Activated CD8-positive, alpha-beta memory T cell treated with anti-CD3 and anti-CD28 coated beads for 1 hour (primary cell): Measurements from ENCODE around the gene FGF11.

ENCODE experiments used
- DNase-seq, 2 donors: peaks; one replicate each; pipeline ENCODE4 v3.0.0-alpha.2; 2020; ENCODE audit warnings: low read depth in 1 of 2; ENCODE audit errors: extremely low read depth in 1 of 2

FGF11 gene

DNA sequence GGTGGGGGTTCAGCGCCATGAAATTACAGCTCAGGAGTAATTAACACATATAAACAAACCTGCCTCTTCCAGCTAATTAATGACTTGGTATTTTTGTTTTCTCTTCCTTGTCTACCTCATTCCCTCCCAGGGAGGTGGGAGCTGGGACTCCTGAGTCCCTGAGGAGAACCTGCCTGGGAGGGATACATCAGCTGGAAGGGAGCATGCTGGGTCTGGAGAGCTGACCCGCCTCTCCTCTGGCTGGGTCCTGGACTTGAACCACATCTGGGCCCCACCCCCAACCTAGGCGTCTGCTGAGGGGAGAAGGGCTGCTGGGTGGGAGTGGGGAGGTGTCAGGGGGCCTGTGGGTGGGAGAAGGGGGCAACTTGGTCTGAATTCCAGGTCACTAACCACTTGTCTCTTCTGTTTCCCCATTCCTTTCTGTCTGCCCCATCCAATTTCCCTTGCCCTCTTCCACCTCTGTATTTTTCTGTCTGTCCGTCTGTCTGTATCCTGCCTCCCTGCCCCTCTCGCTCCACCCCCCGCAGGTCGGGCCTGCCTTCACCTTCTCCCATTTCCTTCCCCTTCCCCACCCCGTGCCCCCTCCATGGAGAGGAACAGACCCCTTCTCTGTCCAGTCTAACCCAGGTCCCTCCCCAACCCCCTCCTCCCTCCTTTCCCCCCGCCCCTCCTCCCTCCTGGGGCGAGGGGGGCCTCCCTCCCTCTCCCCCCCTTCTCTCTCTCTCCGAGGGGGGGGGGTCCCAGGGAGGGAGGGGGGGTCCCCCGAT is 31.6 kb upstream of the FGF11 start, which contains the start of gene NLGN2:
TSS of gene NLGN2 (plus strand) at position 361 of the 767 bp plus-strand sequence. CDS start 411 bp downstream, outside the sequence.
- no peak for DNase-seq

- DNase-seq = no peak
Observed at GRCh38 chr17:7408252-7408727, 31.0 kb upstream of the FGF11 start.

- no peak for DNase-seq
Observed at GRCh38 chr17:7408863-7409262, 30.4 kb upstream of the FGF11 start.

- DNase-seq = no peak
Observed at GRCh38 chr17:7409716-7410115, 29.6 kb upstream of the FGF11 start.

DNA sequence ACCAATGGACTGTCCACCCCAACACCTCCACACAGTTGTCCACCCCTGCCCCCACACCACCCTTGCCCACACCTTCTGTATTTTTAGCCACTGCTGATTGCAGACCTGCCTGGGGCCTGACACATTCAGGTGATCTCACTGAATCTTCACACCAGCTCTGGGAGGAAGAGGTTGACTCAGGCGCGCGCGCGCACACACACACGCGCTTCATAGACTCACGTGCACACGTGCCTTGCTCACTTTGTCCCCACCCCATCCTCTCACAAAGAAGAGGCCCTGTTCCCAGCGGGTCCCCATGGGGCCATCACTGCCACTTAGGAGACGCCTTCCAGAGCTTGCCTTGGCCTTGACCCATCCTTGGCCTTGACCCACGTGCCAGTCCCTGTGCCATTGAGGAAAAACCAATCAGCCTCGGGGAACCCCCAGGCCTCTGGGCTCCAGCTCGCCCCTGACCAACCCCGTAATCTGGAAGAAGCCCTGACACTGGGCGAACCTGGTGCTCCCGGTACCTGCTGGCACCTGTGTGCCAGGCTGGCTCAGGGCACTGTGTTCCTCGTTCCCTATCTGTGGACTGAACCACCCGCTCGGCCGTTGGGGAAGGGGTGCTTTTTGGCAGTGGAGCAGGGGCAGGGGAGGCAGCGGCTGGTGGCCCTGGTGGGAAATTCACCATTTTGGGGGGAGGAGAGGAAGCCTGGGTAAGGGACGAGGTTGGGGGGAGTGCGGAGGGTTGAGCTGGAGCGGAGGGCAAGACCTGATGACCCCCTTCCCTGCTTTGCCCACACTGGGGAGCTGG is 28.5 kb upstream of the FGF11 start:
- DNase-seq = no peak

- DNase-seq = no peak
Observed at GRCh38 chr17:7411427-7411750, 27.9 kb upstream of the FGF11 start.

GRCh38 chr17:7413346-7413985 is 25.8 kb upstream of the FGF11 start:
- DNase-seq = no peak

GRCh38 chr17:7414837-7415236 is 24.5 kb upstream of the FGF11 start:
- DNase-seq = no peak

- no peak for DNase-seq
Observed at GRCh38 chr17:7415784-7416183, 23.5 kb upstream of the FGF11 start.

DNA sequence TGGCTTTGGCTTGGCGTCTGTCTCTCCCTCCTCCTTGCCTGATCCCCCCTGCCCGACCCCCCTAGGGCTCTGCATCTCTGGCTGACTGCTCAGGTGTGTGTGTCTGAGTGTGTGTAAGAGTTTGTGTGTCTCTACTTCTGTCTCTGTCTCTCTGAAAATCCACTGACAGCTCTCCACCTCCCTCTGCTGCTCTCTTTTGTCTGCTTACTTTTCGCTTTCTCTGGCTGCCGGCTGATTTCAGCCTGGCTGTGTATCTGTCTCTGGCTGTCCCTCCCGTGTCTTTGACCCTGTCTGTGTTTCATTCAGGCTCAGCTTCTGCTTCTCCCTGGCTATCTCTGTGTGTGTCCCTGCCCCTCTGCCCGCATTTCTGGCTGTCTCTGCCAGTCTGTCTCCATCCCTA is 23.0 kb upstream of the FGF11 start:
- DNase-seq = no peak

GRCh38 chr17:7417056-7417655 is 22.2 kb upstream of the FGF11 start:
- no peak for DNase-seq

- no peak for DNase-seq
Observed at GRCh38 chr17:7418472-7419152, 20.7 kb upstream of the FGF11 start.

DNA sequence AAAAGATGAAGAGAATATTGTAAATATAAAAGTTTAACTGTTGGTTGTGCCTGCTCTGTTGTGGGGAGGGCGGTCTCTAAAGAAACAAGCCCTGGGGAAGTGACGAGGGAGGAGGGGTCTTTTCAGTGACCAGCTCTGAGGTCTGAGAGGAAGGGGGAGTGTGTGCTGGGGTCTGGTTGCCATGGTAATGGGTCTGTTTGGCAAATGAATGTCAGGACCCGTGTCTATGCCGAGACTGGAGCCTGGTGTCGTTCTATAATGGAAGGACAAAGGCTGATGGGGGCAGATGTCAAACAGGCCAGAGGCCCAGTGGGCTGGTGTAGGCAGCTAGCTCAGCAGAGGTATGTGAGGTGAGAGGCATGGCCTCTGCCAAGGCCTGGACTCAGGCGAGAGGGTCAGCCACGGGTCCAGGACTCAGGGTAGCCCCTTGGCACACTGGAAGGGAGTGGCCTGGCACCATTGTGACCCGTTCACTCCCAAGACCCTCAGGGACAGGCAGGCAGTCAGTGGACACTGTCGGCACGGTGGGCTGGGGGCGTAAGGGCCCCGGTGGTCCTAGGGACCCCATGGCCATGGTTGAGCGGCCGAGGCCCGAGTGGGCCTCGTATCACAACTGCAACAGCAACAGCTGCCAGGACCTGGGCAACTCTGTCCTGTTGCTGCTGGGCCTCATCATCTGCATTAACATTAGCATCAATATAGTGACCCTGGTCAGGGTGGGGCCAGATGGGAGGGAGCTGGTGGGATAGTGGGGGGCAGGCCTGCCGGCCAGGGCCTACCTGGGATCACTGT is 19.3 kb upstream of the FGF11 start, which contains the start of gene SPEM1:
TSS of gene SPEM1 (plus strand) at position 506 of the 792 bp plus-strand sequence. CDS start at position 567, 61 bp downstream.
- no peak for DNase-seq

GRCh38 chr17:7421186-7421585 is 18.1 kb upstream of the FGF11 start:
- DNase-seq = no peak

- no peak for DNase-seq
Observed at GRCh38 chr17:7423679-7424078, 15.6 kb upstream of the FGF11 start.

DNA sequence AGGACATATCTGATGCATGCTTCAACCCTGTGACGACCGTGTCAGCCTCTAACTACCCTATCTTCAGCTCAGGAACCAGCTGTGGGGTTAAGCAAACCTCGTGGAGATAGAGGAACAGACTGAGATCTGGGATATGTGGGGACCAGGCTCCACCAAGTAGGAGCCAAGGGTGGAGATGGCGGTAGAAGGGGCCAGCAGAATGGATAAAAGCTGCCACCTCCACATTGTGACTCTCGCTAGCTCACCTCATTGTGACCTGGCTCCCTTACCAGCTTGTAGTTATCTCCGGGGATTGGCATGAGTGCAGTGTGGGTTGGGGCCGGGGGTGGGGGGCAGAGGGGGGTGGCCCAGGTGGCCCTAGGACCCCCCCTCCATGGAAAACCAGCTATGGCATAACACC is 14.0 kb upstream of the FGF11 start, which contains the start of gene SPEM2:
TSS of gene SPEM2 (plus strand) at position 301 of the 400 bp plus-strand sequence. CDS start at position 374, 73 bp downstream.
- DNase-seq = no peak

DNA sequence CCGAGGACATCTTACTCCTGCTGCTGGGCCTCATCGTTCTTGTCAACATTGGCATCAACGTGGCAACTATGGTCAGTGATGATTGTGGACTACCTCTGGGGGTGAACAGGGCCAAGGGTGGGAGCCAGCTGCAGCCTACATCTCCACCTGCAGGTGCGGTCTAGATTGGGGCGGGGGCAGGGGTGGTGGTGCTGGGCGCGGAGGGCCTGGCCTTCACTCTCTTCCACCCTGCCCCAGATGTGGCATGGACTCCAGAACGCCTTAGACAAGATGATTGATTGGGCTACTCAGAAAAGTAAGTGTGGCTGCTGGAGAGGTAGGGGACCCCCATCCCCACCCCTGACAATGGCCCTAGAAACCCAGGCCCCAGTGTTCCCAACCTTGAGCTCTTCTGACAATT is 13.6 kb upstream of the FGF11 start:
- no peak for DNase-seq

GRCh38 chr17:7426203-7426863 is 13.0 kb upstream of the FGF11 start:
- no peak for DNase-seq

DNA sequence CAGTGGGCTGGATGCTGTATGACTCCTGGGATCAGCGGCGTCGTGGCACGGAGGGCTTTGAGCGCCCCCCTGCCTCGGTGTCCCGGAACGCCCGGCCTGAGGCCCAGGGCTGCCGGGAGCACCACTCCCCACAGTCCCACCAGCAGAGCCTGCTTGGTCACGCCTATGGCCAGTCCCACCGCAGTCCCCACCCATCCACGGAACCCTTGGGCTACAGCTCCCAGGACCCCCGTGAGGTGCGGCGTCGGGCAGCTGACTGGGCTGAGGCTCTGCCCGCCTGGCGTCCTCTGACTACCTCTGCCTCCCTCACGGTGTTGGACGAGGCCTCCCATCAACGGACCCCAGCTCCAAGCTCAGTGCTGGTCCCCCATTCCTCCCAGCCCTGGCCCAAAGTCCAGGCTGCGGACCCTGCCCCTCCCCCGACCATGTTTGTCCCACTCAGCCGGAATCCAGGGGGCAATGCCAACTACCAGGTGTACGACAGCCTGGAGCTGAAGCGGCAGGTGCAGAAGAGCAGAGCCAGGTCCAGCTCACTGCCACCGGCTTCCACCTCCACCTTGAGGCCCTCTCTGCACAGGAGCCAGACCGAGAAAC is 12.3 kb upstream of the FGF11 start:
- DNase-seq = no peak
